PC-3 (cell line): ENCODE measurements around the gene ADGRV1. TPM values are rescaled to one million over a fixed set of nuclear protein-coding genes. Genes with fewer than 3 reads are reported as not detected.
A peak's percentile ranks its signal among the peaks of the same experiment; 100 is the strongest.

Source experiments
- ATAC-seq: fragments of 200-7000 bp; cut with Tn5 transposase; 2 replicates; pipeline ENCODE4 v1.9.1; 2020; ENCODE audit warnings: mild to moderate bottlenecking, moderate library complexity
- BruUV-seq: library from RNA; stranded (reverse); fragments of 400-500 nt; replicated peaks from 2 replicates; lab custom pipeline; 2021; lab: Mats Ljungman, UMichigan
- CTCF ChIA-PET: fragments of 300-600 bp; sonication (Branson Sonifier 250); formaldehyde crosslinking; loops from one replicate; lab custom pipeline; 2022; ENCODE audit warnings: antibody characterized with exemption; lab: Charles Lee
- POLR2A ChIA-PET: fragments of 300-600 bp; sonication (Branson Sonifier 250); formaldehyde crosslinking; loops from one replicate; lab custom pipeline; 2022; ENCODE audit warnings: antibody characterized with exemption; ENCODE audit not compliant: unreplicated experiment; lab: Charles Lee
- DNase-seq: peaks from one replicate; pipeline ENCODE4 v3.0.0-alpha.2; 2015
- H2AFZ ChIP-seq: fragments of 300-600 bp; sonication (generic); 2 replicates; pipeline ENCODE4 v1.6.0; 2016; ENCODE audit warnings: antibody characterized with exemption, low read length
- H3F3A ChIP-seq: fragments of 300-600 bp; sonication (generic); one replicate; pipeline ENCODE4 v1.6.0; 2017; ENCODE audit warnings: antibody characterized with exemption, low read length, control low read depth, mild to moderate bottlenecking; ENCODE audit not compliant: unreplicated experiment
- H3K27ac ChIP-seq: fragments of 300-600 bp; sonication (generic); 2 replicates; pipeline ENCODE4 v1.5.1; 2016; ENCODE audit warnings: mild to moderate bottlenecking, low read length
- H3K27me3 ChIP-seq: fragments of 300-600 bp; sonication (generic); 2 replicates; pipeline ENCODE4 v1.6.1; 2016; ENCODE audit warnings: low read length, mixed read lengths
- H3K36me3 ChIP-seq: fragments of 300-600 bp; sonication (generic); 2 replicates; pipeline ENCODE4 v1.6.1; 2016; ENCODE audit warnings: low read depth, mixed run types, low read length, mixed read lengths
- H3K4me1 ChIP-seq: fragments of 300-600 bp; sonication (generic); 2 replicates; pipeline ENCODE4 v1.5.1; 2016; ENCODE audit warnings: low read length; ENCODE audit not compliant: insufficient read depth
- H3K4me2 ChIP-seq: fragments of 300-600 bp; sonication (generic); 2 replicates; pipeline ENCODE4 v1.6.0; 2016; ENCODE audit warnings: low read length
- H3K4me3 ChIP-seq: fragments of 300-600 bp; sonication (generic); 2 replicates; pipeline ENCODE4 v1.5.1; 2016; ENCODE audit warnings: mild to moderate bottlenecking, low read length, mixed read lengths
- H3K79me2 ChIP-seq: fragments of 300-600 bp; sonication (generic); 2 replicates; pipeline ENCODE4 v1.6.1; 2017; ENCODE audit warnings: low read length, mixed read lengths
- H3K9ac ChIP-seq: fragments of 300-600 bp; sonication (generic); 2 replicates; pipeline ENCODE4 v1.6.0; 2016; ENCODE audit warnings: mild to moderate bottlenecking, low read length
- H3K9me2 ChIP-seq: fragments of 300-600 bp; sonication (generic); replicated peaks from 2 replicates; pipeline ENCODE4 v1.6.1; 2016; ENCODE audit warnings: mixed run types, low read length, mixed read lengths
- H3K9me3 ChIP-seq: fragments of 300-600 bp; sonication (generic); 2 replicates; pipeline ENCODE4 v1.6.1; 2016; ENCODE audit warnings: low read length, mixed read lengths
- H4K20me1 ChIP-seq: fragments of 300-600 bp; sonication (generic); 2 replicates; pipeline ENCODE4 v1.6.1; 2016; ENCODE audit warnings: low read length, mixed read lengths
- EZH2 ChIP-seq: fragments of 300-600 bp; sonication (generic); IDR thresholded peaks from one replicate; pipeline ENCODE4 v1.6.1; 2017; ENCODE audit warnings: antibody characterized with exemption, mild to moderate bottlenecking, low read length; ENCODE audit not compliant: unreplicated experiment
- EZH2phosphoT487 ChIP-seq: fragments of 300-600 bp; sonication (generic); IDR thresholded peaks from 2 replicates; pipeline ENCODE4 v1.6.1; 2018; ENCODE audit warnings: mild to moderate bottlenecking, antibody characterized with exemption, low read length, borderline replicate concordance
- intact Hi-C: fragments of 100-400 bp; cut with micrococcal nuclease; formaldehyde crosslinking; loops from 2 replicates; pipeline ENCODE4 v1.9.0; 2023
- total RNA-seq: library from RNA; depleted of rRNA; stranded (reverse); fragments of >200 nt; gene quantifications from 2 replicates; pipeline ENCODE4 v1.2.3, GENCODE V29; 2014
- TF ChIP-seq, protein P1 (sequence below): fragments of 300-600 bp; sonication (generic); conservative IDR thresholded peaks from 2 replicates; pipeline ENCODE4 v1.5.1; 2017; ENCODE audit warnings: antibody characterized with exemption, low read depth, mild to moderate bottlenecking, low read length

The ADGRV1 gene
- total RNA-seq, 1 experiment from 2014 or later, result 22.7 TPM

DNA sequence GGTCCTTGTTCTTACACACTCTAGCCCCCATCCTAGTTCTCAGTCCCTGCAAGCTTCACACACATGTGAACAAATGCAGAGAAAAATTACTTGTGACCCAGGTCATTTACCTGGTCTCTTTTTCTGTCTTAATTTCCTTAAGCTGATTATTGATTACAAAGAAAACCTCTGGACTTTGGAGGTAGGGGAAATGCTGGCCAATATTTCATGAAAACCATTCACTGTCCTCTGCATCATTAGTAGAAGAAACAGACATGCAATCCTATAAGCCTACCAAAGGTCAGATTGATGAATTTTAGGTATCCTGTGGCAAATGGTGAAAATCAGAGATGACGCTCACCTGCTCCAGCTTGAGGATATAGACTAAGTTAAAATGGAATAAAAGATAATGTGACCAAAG, 457.7 kb downstream of the ADGRV1 start:
- Histone ChIP-seq H3K36me3 (no peaks in the 10 kb centered on the region), H3K4me3 (no peak overlapping the region), H2AFZ (no peak overlapping the region), H4K20me1 (no peaks in the 10 kb centered on the region), H3F3A (no peaks in the 10 kb centered on the region), H3K27me3 (no peaks in the 10 kb centered on the region), H3K4me2 (no peak overlapping the region), H3K79me2 (no peaks in the 10 kb centered on the region), H3K9me2 (no peaks in the 10 kb centered on the region), H3K9ac (no peak overlapping the region), H3K9me3 (no peaks in the 10 kb centered on the region), H3K4me1 (no peaks in the 10 kb centered on the region), H3K27ac (no peak overlapping the region)
- DNase-seq (no peak), ATAC-seq (no peak)
- ChIA-PET CTCF (no interaction called here), POLR2A (no interaction called here)
- TF ChIP-seq EZH2phosphoT487 (no peak), EZH2 (no peak)
- TF ChIP-seq, protein P1, sequence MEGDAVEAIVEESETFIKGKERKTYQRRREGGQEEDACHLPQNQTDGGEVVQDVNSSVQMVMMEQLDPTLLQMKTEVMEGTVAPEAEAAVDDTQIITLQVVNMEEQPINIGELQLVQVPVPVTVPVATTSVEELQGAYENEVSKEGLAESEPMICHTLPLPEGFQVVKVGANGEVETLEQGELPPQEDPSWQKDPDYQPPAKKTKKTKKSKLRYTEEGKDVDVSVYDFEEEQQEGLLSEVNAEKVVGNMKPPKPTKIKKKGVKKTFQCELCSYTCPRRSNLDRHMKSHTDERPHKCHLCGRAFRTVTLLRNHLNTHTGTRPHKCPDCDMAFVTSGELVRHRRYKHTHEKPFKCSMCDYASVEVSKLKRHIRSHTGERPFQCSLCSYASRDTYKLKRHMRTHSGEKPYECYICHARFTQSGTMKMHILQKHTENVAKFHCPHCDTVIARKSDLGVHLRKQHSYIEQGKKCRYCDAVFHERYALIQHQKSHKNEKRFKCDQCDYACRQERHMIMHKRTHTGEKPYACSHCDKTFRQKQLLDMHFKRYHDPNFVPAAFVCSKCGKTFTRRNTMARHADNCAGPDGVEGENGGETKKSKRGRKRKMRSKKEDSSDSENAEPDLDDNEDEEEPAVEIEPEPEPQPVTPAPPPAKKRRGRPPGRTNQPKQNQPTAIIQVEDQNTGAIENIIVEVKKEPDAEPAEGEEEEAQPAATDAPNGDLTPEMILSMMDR, result no peak
- intact Hi-C loops, result no loop called here
- BruUV-seq, result no TSS peak

DNA sequence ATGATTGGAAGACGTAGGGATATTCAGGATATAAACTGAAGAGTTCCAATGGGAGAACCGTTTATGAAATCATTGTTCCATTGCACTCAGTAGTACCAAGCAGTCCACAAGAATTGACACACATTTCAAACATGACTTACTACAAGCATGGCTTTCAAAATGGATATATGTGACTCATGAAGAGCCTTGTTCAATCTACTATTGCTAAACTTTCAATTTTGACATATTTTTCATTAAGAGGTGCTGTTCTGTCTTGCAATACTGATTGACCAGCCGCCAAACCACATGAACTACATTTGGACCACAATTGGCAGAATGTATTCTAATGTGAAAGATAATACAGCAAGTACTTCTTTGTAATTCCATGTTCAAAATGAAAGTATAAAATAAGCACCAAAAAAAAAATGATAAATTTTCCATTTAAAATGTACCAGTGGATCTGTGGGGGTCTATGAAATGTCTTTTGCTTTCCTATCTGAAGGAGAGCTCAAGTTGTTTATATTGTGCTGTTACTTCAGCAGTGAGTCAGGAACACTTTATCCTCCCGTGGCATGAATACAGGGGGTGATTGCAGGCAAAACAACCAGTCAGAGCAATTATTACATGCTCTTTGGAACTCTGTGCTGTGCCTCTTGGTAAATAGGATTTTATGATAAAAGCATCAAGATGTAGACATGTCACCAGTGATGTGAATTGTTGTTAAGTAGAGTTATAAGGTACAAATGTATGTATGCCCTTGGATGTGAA, 458.5 kb downstream of the ADGRV1 start:
- H3K36me3 ChIP-seq, result no peaks in the 10 kb centered on the region
- H3K4me3 ChIP-seq, result no peak overlapping the region
- peak; percentile 15 for DNase-seq
- H3K27ac ChIP-seq, result no peak overlapping the region
- no peaks in the 10 kb centered on the region for H3K27me3 ChIP-seq
- no peaks in the 10 kb centered on the region for H3K4me1 ChIP-seq
- H3F3A ChIP-seq, result no peaks in the 10 kb centered on the region
- no peaks in the 10 kb centered on the region for H3K9me2 ChIP-seq
- intact Hi-C loops, result no loop called here
- no peaks in the 10 kb centered on the region for H4K20me1 ChIP-seq
- H3K9me3 ChIP-seq, result no peaks in the 10 kb centered on the region
- POLR2A ChIA-PET, result no interaction called here
- no peak overlapping the region for H3K9ac ChIP-seq
- H2AFZ ChIP-seq, result no peak overlapping the region
- no peak overlapping the region for H3K4me2 ChIP-seq
- TF ChIP-seq EZH2, result no peak
- TF ChIP-seq EZH2phosphoT487, result no peak
- TF ChIP-seq, protein P1, result no peak
- CTCF ChIA-PET, result no interaction called here
- ATAC-seq, result peak; percentile 35; the same call in 1 of the 2 replicates
- no peaks in the 10 kb centered on the region for H3K79me2 ChIP-seq
- no TSS peak for BruUV-seq

DNA sequence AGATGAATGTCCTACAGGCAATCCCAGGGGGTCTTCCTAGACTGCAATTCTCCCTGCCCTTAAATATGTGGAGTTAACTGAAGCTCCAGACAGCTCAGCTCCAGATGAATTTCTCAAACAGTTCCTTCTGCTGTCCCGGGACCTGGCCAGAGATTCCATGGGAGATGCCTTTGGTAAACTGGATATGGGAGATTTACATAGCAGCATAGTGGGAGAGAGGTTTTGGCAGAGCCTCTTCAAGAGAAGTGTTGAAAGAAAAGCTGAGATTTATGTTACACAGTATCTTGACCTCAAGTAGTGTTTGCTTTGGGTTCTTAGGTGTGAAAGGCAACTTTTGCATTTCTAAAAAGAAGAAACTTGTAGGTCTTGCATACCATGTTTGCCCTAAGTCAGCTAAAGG, 459.6 kb downstream of the ADGRV1 start:
- ChIA-PET CTCF (no interaction called here), POLR2A (no interaction called here)
- Histone ChIP-seq H3K4me1 (no peaks in the 10 kb centered on the region), H3K4me3 (no peak overlapping the region), H3K9me2 (no peaks in the 10 kb centered on the region), H3K36me3 (no peaks in the 10 kb centered on the region), H3K79me2 (no peaks in the 10 kb centered on the region), H4K20me1 (no peaks in the 10 kb centered on the region), H3K27ac (no peak overlapping the region), H3F3A (no peaks in the 10 kb centered on the region), H3K27me3 (no peaks in the 10 kb centered on the region), H3K9me3 (no peaks in the 10 kb centered on the region), H3K4me2 (no peak overlapping the region), H2AFZ (no peak overlapping the region), H3K9ac (no peak overlapping the region)
- no TSS peak for BruUV-seq
- TF ChIP-seq EZH2, result no peak
- TF ChIP-seq EZH2phosphoT487, result no peak
- TF ChIP-seq, protein P1, result no peak
- ATAC-seq (no peak), DNase-seq (no peak)
- intact Hi-C loops, result no loop called here
